SK-N-SH (cell line): ENCODE measurements around the gene SH3PXD2B. TPM values are rescaled to one million over a fixed set of nuclear protein-coding genes. Genes with fewer than 3 reads are reported as not detected.

Experiments
- CTCF ChIA-PET: fragments of 300-600, 350-600 bp; formaldehyde crosslinking; extraction: SDS; loops from one replicate; lab custom pipeline; 2021; lab: Yijun Ruan, JAX
- POLR2A ChIA-PET: fragments of 350-600 bp; sonication (Branson Sonifier 250); formaldehyde crosslinking; extraction: SDS; loops from one replicate; lab custom pipeline; 2020; ENCODE audit warnings: antibody characterized with exemption, inconsistent platforms; lab: Yijun Ruan, JAX
- DNase-seq: peaks from one replicate; pipeline ENCODE4 v3.0.0; 2012
- H2AFZ ChIP-seq: fragments of 200-600 bp; sonication (generic); 2 replicates; pipeline ENCODE4 v1.8.1; 2016; ENCODE audit warnings: antibody characterized with exemption, mild to moderate bottlenecking, low read depth
- H3F3A ChIP-seq: fragments of 200-600 bp; sonication (generic); replicated peaks from 2 replicates; pipeline ENCODE3; 2016; ENCODE audit warnings: antibody characterized with exemption, mild to moderate bottlenecking; ENCODE audit not compliant: insufficient read depth
- H3K27ac ChIP-seq, 2 experiments: fragments of 200-500 bp in 1 of 2; fragments of 200-600 bp in 1 of 2; sonication (Bioruptor generic) in 1 of 2; sonication (generic), shearing (Covaris generic) in 1 of 2; 2 replicates each; pipeline versions ENCODE4 v1.5.1 to v1.6.1; 2014 to 2016; ENCODE audit warnings: low read depth in 2 of 2, inconsistent platforms in 1 of 2, low read length in 1 of 2, mild to moderate bottlenecking in 1 of 2, mixed read lengths in 1 of 2
- H3K27me3 ChIP-seq: fragments of 200-600 bp; sonication (generic), shearing (Covaris generic); 2 replicates; pipeline ENCODE4 v1.6.1; 2016; ENCODE audit warnings: mixed run types; ENCODE audit not compliant: insufficient read depth
- H3K36me3 ChIP-seq, 2 experiments: fragments of 200-500 bp in 1 of 2; fragments of 200-600 bp in 1 of 2; sonication (Bioruptor generic) in 1 of 2; sonication (generic) in 1 of 2; replicated peaks in 1 of 2; 2 replicates each; pipeline versions ENCODE3 to v1.5.1; 2014 to 2016; ENCODE audit warnings: low read length in 1 of 2, mild to moderate bottlenecking in 1 of 2; ENCODE audit not compliant: insufficient read depth in 2 of 2, control insufficient read depth in 1 of 2
- H3K4me1 ChIP-seq, 2 experiments: fragments of 200-500 bp in 1 of 2; fragments of 200-600 bp in 1 of 2; sonication (Bioruptor generic) in 1 of 2; sonication (generic), shearing (Covaris generic) in 1 of 2; 2 replicates each; pipeline versions ENCODE4 v1.5.1 to v1.6.1; 2014 to 2016; ENCODE audit warnings: low read depth in 1 of 2, low read length in 1 of 2, mixed run types in 1 of 2; ENCODE audit not compliant: insufficient read depth in 2 of 2, control insufficient read depth in 1 of 2
- H3K4me2 ChIP-seq: fragments of 200-600 bp; sonication (generic), shearing (Covaris generic); 2 replicates; pipeline ENCODE4 v1.6.1; 2017; ENCODE audit warnings: mixed run types
- H3K4me3 ChIP-seq, 2 experiments: fragments of 200-500 bp in 1 of 2; fragments of 200-600 bp in 1 of 2; sonication (Bioruptor generic) in 1 of 2; sonication (generic), shearing (Covaris generic) in 1 of 2; 2 replicates each; pipeline versions ENCODE4 v1.5.1 to v1.8.1; 2014 to 2016; ENCODE audit warnings: low read depth in 2 of 2, inconsistent platforms in 1 of 2, low read length in 1 of 2, mild to moderate bottlenecking in 1 of 2, mixed read lengths in 1 of 2, moderate library complexity in 1 of 2
- H3K79me2 ChIP-seq: fragments of 200-600 bp; sonication (generic); 2 replicates; pipeline ENCODE4 v1.8.1; 2017; ENCODE audit warnings: mild to moderate bottlenecking; ENCODE audit not compliant: insufficient read depth
- H3K9ac ChIP-seq: fragments of 200-600 bp; sonication (generic); 2 replicates; pipeline ENCODE4 v1.6.1; 2017; ENCODE audit warnings: mixed run types
- H3K9me2 ChIP-seq: fragments of 200-600 bp; sonication (generic); 2 replicates; pipeline ENCODE4 v1.6.1; 2017; ENCODE audit warnings: mixed run types
- H3K9me3 ChIP-seq: fragments of 200-600 bp; sonication (generic); 2 replicates; pipeline ENCODE4 v1.6.1; 2017; ENCODE audit warnings: mixed run types, mild to moderate bottlenecking, moderate library complexity
- H4K20me1 ChIP-seq: fragments of 200-600 bp; sonication (generic); 2 replicates; pipeline ENCODE4 v1.6.1; 2017; ENCODE audit warnings: mild to moderate bottlenecking, mixed run types; ENCODE audit not compliant: insufficient read depth
- CTCF ChIP-seq: fragments of 200-600 bp; sonication (generic); IDR thresholded peaks from 2 replicates; pipeline ENCODE4 v1.6.1; 2017; ENCODE audit warnings: antibody characterized with exemption, mild to moderate bottlenecking, moderate library complexity
- EZH2phosphoT487 ChIP-seq: fragments of 200-600 bp; sonication (generic); IDR thresholded peaks from 2 replicates; pipeline ENCODE4 v1.6.1; 2017; ENCODE audit warnings: low read depth, mixed run types, mild to moderate bottlenecking, antibody characterized with exemption, moderate library complexity, borderline replicate concordance
- FOSL2 ChIP-seq: IDR thresholded peaks from 2 replicates; pipeline ENCODE4 v1.4.0; 2012; ENCODE audit warnings: low read depth, mild to moderate bottlenecking, moderate library complexity, borderline replicate concordance
- JUND ChIP-seq: IDR thresholded peaks from 2 replicates; pipeline ENCODE4 v1.4.0; 2012
- NFIC ChIP-seq: IDR thresholded peaks from 2 replicates; pipeline ENCODE4 v1.4.0; 2012; ENCODE audit warnings: borderline replicate concordance
- RAD21 ChIP-seq: IDR thresholded peaks from 2 replicates; pipeline ENCODE4 v1.6.1; 2012; ENCODE audit warnings: mild to moderate bottlenecking, low read length
- REST ChIP-seq: IDR thresholded peaks from 2 replicates; pipeline ENCODE4 v1.6.1; 2012; ENCODE audit warnings: mild to moderate bottlenecking, low read depth, low read length, moderate library complexity
- RXRA ChIP-seq: IDR thresholded peaks from 2 replicates; pipeline ENCODE4 v1.4.0; 2012; ENCODE audit warnings: low read depth, mild to moderate bottlenecking, borderline replicate concordance
- SIN3A ChIP-seq: IDR thresholded peaks from 2 replicates; pipeline ENCODE4 v1.6.1; 2012; ENCODE audit warnings: low read depth, mild to moderate bottlenecking, low read length, moderate library complexity, borderline replicate concordance
- SMC3 ChIP-seq: IDR thresholded peaks from 2 replicates; pipeline ENCODE4 v1.6.1; 2012; ENCODE audit warnings: low read depth, low read length, improper control_type of control experiment
- TAF1 ChIP-seq: IDR thresholded peaks from 2 replicates; pipeline ENCODE4 v1.6.1; 2012; ENCODE audit warnings: low read depth, mild to moderate bottlenecking, low read length, moderate library complexity, borderline replicate concordance
- TEAD4 ChIP-seq: IDR thresholded peaks from 2 replicates; pipeline ENCODE4 v1.4.0; 2012; ENCODE audit warnings: mild to moderate bottlenecking, borderline replicate concordance; ENCODE audit not compliant: insufficient read depth
- USF1 ChIP-seq: IDR thresholded peaks from 2 replicates; pipeline ENCODE4 v1.4.0; 2012; ENCODE audit warnings: low read depth, borderline replicate concordance
- YY1 ChIP-seq: IDR thresholded peaks from 2 replicates; pipeline ENCODE4 v1.4.0; 2012; ENCODE audit warnings: low read depth, mild to moderate bottlenecking
- WGBS: methylation state at CpG from one replicate; pipeline ENCODE4 v1.1.6; 2017; ENCODE audit warnings: low lambda C conversion rate; 5-methylcytosine and 5-hydroxymethylcytosine counted together
- polyA plus RNA-seq, 3 experiments: library from polyadenylated mRNA; depleted of rRNA; stranded (reverse); fragments of >200 nt; gene quantifications; 2 replicates each; pipeline ENCODE4 v1.2.3, GENCODE V29; 2012
- TF ChIP-seq, protein P1 (sequence below): IDR thresholded peaks from 2 replicates; pipeline ENCODE4 v1.4.0; 2012; ENCODE audit warnings: low read depth, borderline replicate concordance

SH3PXD2B gene
- polyA plus RNA-seq, 1 of the 3 experiments (the other 2 are of a cell fraction) = 15.0 TPM

DNA sequence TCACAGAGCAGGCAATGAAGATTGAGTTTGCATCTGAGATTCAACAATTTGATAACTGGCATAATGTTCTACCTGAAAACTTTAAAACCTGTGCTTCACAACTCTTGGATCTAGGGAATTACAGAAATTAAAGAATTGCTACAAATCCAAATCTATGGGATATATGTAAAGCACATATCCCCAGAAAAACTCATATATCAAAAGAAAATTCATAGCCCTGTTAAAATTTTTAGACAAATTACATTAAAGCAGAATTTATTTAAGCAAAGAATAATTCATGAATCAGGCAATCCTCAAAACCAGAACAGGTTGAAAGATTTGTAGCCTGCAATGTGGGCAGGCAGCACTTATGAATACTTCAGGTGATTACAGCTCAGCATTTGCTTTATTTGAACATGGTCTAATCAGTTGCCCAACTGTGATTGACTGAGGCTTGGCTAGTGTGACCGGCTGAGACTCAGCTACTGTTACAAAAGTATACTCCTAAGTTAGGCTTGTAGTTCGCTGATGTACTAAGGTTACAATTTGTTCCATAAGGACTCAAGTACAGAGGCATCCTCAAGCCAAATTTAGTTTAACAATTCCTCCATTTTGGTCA lies 160.5 kb downstream of the SH3PXD2B start:
- no peak overlapping the region for H3K9ac ChIP-seq
- H3K9me3 ChIP-seq = no peaks in the 10 kb centered on the region
- no peaks in the 10 kb centered on the region for H3F3A ChIP-seq
- TF ChIP-seq RAD21 (no peak), SIN3A (no peak), EZH2phosphoT487 (no peak), USF1 (no peak), TEAD4 (no peak), CTCF (no peak), FOSL2 (no peak), RXRA (no peak), REST (no peak), YY1 (no peak), NFIC (no peak), JUND (no peak), TAF1 (no peak), SMC3 (no peak)
- TF ChIP-seq, protein P1, sequence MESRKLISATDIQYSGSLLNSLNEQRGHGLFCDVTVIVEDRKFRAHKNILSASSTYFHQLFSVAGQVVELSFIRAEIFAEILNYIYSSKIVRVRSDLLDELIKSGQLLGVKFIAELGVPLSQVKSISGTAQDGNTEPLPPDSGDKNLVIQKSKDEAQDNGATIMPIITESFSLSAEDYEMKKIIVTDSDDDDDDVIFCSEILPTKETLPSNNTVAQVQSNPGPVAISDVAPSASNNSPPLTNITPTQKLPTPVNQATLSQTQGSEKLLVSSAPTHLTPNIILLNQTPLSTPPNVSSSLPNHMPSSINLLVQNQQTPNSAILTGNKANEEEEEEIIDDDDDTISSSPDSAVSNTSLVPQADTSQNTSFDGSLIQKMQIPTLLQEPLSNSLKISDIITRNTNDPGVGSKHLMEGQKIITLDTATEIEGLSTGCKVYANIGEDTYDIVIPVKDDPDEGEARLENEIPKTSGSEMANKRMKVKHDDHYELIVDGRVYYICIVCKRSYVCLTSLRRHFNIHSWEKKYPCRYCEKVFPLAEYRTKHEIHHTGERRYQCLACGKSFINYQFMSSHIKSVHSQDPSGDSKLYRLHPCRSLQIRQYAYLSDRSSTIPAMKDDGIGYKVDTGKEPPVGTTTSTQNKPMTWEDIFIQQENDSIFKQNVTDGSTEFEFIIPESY = no peak
- no peaks in the 10 kb centered on the region for H3K79me2 ChIP-seq
- H3K4me2 ChIP-seq = no peak overlapping the region
- no peaks in the 10 kb centered on the region for H4K20me1 ChIP-seq
- H2AFZ ChIP-seq = no peak overlapping the region
- peak overlapping the region in 1 of 2 experiments; percentile 3; a peak in 1 of 4 replicates for H3K4me3 ChIP-seq
- 50% methylated on average over 2 of the region's 2 CpGs for WGBS
- no peak for DNase-seq
- peaks cover 0 to 4% of the 10 kb centered on the region in 2 experiments; a peak in 1 of 4 replicates for H3K4me1 ChIP-seq
- H3K36me3 ChIP-seq = no peaks in the 10 kb centered on the region
- ChIA-PET POLR2A (interaction anchor here (1.1 to 1.6 kb wide), 2 partner anchors 105 to 287 kb away, joined by 3 to 4 read pairs; partner anchors contain the start of genes FBXW11 and STK10), CTCF (interaction anchor here (0.6 to 1.7 kb wide), 46 partner anchors 8 to 663 kb away, joined by 3 to 25 read pairs (median 4); partner anchors contain the start of genes EFCAB9, FBXW11, STK10 and UBTD2)
- no peaks in the 10 kb centered on the region for H3K27me3 ChIP-seq
- no peak overlapping the region for H3K27ac ChIP-seq
- H3K9me2 ChIP-seq = no peaks in the 10 kb centered on the region
